HG02973 (cell line): Measurements from ENCODE around the gene SP2.

ENCODE experiments used
- ATAC-seq: cut with Tn5 transposase; IDR thresholded peaks from one replicate; pipeline ENCODE4 v1.9.1; 2021; ENCODE audit warnings: moderate library complexity; ENCODE audit not compliant: unreplicated experiment

The SP2 gene

DNA sequence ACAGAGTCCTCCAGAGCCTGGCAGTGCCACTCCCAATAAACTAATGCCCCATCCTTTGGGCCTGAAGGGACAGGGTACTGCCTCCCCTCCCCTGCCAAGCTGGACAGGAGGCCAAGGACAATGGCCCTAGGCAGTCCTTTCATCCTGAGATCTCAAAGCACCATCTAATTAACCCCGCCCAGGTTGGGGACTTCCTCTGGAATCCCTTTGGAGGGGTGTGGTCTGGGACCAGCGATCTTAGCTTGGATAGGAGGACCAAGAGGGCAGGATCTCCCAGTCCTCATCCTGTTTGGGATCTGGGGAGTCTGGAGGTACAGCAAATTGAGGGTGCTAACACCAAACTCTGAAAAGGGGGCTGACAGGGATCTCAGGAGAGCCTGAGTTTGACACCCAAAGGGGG is 26.9 kb upstream of the SP2 start:
- no peak for ATAC-seq

- no peak for ATAC-seq
Measured at GRCh38 chr17:47870056-47870455, 26.0 kb upstream of the SP2 start.

- no peak for ATAC-seq
Measured at GRCh38 chr17:47871048-47871447, 25.0 kb upstream of the SP2 start.

GRCh38 chr17:47872019-47872650 is 23.9 kb upstream of the SP2 start:
- ATAC-seq: no peak

GRCh38 chr17:47872651-47873161 is 23.3 kb upstream of the SP2 start:
- ATAC-seq: no peak

DNA sequence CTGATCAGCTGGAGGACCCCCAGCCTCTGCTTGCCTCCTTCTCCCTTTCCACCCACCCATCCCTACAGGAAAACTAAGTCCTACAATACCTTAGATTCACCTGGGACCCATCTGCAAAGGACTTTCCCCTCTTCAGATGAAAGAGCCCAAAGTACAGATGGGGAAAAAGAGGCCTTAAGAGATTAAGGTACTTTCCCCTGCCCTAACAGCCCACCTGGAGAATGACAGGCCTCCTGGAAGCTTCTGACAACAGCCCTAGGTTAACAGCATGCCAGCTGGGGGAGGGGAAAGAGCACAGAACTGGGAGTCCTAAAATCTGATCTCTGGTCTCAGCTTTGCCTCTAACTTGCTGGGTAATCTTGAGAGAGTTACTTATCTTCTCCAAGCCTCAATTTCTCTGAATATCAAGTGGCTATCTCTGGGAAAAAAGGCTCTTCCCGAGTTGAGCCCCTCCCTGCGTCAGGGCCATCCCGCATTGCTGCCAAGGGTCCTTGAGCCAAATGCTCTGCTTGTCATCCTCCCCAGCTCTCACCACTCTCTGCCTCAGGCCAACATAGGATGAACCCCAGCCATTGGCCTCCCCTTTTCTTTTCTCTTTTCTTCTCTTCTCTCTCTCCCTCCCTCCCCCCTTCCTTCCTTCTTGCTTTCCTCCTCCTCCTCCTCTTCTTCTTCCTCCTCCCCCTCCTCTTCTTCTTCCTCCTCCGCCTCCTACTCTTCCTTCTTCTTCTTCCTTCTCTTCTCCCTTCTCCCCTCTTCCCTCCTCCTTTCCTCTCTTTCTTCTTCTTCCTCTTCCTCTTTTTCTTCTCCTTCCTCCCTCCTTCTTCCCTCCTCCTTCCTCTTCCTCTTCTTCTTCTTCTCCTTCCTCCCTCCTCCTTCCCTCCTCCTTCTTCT is 22.6 kb upstream of the SP2 start:
- ATAC-seq: no peak

DNA sequence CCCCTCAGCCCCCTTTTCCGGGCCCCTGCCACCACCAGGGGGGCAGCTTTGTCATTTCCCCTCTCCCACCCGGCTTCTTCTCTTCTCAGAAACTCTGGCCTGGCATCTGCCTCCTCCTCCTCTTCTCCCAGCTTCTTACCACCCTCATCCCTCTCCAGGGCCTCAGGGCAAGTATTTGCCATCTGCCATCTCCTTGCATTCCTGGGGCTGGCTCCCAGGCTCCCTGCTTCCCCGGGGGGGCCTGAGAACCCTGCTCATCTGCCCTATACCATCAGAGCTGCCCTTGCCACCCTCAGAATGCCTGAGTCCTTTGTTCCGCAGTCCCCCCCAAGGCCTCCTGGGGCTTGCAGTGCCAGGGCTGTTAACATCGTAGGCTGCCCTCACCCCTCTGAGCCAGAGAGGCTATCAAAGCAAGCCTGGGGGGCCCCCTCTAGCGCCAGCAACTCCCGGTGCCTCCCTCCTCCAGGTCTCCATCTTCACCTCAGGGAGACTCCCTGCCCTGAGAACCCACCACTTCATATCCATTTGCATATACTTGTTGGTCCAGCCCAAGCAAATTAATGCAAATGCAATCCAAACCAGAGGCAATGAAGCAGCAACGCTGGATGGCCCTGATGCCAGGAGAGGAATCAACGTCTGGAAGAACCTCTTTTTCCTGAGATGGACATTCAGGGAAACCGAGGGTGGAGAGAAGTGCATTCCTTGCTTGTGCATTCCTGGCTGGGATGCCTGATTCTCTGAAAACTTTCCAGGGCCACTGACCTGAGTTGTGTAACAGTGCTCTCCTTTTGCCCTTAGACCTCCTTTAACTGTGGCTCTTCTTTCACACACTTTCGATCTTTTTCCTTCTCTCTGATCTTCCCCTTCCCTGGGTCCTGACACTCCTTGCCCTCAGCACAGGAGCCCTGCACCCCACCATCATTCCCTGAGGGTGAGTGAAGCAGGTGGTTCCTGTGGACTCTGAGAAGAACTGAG is 20.7 kb upstream of the SP2 start:
- no peak for ATAC-seq

- no peak for ATAC-seq
Measured at GRCh38 chr17:47877368-47878034, 18.5 kb upstream of the SP2 start.

DNA sequence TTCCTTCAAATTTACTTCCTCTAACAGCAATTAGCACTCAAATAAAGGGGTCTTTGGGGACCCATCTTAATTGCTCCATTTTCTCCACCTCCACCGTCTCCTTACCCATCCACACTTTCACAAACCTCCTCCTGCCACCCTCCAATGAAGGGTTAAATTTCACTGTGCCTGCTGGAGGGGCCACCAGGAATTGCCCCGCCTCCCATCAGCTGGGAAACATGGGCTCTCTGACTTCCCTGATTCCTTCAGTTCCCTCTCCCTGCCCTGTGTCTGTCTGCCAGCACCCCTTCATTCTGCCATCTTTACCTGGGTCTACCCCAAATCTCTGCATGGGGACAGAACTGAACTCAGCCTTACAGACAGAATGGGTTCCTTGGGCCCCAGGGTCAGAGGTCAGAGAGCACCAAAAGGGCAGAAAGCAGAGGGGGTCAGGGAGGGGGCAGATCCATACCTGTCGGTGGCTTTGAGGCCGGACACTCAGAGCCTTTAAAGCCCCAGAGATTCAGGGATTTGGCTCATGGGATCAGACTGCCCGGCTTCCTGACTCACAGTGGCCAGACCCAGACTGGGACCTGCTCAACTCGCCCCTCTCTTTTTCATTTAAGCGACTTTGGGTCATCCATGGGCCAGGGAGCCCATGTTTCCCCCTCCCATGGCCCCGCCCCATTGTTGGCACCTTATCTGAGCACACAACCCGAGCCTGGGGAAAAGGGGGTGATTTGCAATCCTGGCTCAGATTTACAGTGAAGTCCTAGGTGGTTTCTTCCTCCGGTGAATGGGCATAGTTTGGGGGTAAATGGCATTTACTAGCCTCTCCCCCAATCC is 17.6 kb upstream of the SP2 start:
- no peak for ATAC-seq

- no peak for ATAC-seq
Measured at GRCh38 chr17:47879028-47879585, 16.9 kb upstream of the SP2 start.

GRCh38 chr17:47879776-47880454 is 16.1 kb upstream of the SP2 start:
- ATAC-seq: no peak

DNA sequence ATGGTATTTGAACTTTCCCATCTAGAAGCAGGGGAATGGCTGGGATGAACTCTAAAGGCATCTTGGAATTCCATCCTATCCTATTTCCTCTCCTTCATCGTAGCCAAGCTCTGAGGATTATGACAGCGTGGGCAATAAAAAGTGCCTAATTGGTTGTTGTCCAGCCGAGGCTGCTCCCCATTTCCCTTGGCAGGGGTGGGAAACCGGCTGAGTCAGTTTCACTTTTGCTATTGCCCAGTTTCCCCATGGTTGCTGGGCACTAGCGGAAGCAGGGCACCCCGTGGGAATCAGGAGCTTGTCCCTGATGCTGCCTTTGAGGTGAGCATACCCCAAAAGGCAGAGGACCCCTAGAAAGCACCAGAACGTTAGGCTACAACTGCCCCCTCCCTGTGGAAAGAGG is 13.8 kb upstream of the SP2 start:
- ATAC-seq: no peak

DNA sequence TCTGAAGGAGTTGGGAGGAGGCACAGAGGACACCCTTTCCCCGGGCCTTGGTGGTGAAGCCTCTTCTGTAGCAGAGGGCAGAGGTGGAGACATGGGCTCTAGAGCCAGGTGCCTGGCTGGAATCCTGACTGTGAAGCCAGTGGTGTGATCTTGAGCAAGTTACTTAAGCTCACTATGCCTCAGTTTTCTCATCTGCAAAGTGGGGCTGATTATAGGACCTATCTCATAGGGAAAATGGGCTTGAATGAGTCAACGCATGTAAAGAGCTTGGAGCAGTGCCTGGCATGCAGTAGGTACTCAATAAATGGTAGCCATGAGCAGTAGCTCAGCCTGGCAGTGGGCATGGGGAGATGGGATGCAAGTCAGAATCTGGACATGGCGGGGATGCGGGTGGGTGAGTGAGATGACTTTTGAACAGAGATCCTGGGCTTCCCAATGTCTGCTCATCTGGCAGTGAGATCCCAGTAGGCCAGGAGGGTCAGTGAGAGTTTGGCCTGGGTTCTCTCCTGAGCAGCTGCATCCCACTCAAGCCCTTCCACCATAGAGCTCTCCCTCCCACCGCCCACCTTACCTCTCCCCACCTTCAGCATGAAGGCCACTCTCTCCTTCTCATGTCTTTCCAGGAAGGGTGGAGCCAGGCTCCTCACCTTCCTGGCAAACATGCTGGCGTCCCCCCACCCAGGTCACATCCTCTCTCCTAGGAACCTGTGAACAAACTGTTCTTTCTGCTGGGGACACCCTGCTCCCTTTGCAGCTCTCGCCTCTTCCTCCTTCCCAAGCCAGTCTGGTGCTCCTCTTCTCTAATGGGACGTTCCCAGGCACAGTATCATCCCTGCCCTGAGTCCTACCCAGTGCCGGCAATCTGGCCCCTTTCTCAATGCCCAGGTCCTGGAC is 13.1 kb upstream of the SP2 start:
- ATAC-seq: no peak

DNA sequence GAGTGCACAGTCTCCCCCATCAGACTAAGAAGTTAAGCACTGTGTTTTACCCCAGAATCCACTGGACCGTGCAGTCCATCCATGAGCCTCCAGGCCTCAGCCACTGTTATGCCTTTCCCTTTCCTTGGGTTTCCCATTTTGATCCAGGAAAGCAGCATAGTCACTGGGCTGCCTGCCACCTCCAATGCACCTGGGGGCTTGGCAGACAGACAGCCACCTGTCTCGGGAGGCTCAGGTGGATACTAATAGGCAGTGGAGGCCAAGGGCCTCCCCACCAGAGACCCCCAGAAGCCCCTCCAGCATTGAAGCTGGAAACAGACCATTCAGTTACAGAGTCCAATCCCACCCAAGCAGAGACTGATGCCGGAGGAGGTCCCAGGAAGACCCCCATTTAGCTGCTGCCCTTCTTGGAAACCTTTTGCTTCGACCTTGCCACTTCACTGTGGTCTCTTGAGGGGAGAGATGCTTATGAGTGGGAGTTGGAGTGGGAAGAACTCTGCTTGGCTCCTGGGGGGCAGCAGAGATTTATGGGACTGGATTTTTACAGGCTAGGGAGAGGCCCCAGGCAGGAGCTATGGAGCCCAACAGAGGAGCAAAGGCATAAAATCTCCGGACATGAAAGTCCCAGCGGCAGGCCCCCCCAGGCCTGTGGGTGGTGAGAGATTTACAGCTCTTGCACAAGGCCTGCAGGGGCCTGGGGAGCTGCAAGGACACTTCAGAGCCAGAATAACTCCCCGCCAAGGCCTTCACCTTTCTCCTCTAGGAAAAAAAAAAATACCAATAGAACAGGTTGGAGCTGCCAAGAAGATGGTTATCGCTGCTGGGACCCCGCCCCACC is 12.2 kb upstream of the SP2 start:
- no peak for ATAC-seq

GRCh38 chr17:47884427-47884740 is 11.7 kb upstream of the SP2 start:
- no peak for ATAC-seq

- no peak for ATAC-seq
Measured at GRCh38 chr17:47884905-47885730, 10.9 kb upstream of the SP2 start.
